NCI-H226 (cell line): ENCODE data around the gene ANKRD65.
"Not testable (repeated sequence)": the region's sequence is repeated elsewhere in the genome, so short reads cannot be mapped to it uniquely, and the experiment has no call there.

ENCODE experiments used
- DNase-seq: peaks from one replicate; pipeline ENCODE4 v3.0.0-alpha.2; 2015

Gene ANKRD65

DNA sequence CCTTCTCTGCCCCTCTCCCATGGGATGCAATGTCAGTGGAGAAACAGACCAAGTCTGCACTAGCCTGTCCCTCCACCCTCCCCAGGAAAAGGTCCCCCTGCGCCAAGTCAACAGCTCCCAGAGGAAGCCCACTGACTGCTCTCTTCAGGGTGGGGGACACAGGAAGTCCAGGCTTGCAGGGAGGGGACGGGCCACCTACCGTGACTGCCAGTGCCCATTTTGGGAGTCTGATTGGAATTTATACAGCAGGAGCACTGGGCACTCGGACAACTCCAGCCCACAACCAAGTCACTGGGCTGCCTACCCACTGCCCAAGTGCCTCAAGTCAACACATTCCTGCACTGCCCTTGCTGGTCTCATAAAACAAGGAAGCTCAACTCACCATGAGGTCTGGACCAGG, 28.1 kb downstream of the ANKRD65 start:
- DNase-seq, result no peak

DNA sequence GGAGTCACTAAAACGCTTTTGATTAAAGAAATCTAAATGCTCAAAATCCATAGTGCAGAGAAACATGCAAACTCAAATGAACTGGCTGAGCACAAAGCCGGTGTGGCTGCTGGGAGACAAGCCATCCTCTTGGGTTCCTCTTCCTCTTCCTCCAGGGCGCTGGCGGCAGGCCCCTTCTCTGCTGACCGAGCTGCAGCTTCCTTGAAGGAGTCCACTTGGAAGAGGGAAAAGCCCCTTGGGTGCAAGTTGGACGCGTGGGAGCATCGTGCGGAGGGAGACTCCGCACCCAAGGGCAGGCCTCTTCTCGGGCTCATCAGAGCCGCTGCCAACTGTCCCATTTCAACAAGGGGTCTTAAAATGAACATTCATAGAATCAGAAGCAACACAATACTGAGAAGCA, 29.9 kb downstream of the ANKRD65 start:
- no peak for DNase-seq

DNA sequence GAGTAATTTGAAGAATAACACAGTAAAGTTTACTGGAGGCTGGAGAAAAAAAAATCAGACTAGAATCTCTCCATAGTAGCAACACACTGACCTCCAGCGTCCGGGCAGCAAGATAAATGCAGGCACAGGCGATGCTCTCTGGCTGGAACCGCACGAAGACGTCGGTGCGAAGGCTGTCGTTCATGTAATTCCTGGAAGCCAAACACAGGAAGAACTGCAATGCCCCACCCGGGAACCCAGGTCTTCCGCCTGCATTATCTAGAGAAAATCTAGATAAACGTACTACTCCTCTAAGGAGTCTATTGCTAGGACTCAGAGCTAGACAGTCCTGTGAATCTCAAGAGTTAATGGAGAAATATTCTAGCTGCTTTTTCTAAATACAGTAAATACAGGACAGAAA, 30.4 kb downstream of the ANKRD65 start:
- DNase-seq, result no peak

DNA sequence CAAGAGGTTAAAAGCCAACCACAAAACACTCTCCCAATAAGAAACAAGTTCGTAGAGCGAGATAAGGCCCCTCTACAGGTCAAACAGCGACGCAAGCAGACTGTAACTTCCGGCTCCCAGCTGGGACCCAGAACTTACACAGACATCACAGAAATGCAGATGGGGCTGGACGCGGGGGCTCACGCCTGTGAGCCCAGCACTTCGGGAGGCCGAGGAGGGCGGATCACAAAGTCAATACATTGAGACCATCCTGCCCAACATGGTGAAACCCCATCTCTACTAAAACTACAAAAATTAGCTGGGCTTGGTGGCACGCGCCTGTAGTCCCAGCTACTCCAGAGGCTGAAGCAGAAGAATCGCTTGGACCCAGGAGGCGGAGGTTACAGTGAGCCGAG, 33.0 kb downstream of the ANKRD65 start:
- no peak for DNase-seq

DNA sequence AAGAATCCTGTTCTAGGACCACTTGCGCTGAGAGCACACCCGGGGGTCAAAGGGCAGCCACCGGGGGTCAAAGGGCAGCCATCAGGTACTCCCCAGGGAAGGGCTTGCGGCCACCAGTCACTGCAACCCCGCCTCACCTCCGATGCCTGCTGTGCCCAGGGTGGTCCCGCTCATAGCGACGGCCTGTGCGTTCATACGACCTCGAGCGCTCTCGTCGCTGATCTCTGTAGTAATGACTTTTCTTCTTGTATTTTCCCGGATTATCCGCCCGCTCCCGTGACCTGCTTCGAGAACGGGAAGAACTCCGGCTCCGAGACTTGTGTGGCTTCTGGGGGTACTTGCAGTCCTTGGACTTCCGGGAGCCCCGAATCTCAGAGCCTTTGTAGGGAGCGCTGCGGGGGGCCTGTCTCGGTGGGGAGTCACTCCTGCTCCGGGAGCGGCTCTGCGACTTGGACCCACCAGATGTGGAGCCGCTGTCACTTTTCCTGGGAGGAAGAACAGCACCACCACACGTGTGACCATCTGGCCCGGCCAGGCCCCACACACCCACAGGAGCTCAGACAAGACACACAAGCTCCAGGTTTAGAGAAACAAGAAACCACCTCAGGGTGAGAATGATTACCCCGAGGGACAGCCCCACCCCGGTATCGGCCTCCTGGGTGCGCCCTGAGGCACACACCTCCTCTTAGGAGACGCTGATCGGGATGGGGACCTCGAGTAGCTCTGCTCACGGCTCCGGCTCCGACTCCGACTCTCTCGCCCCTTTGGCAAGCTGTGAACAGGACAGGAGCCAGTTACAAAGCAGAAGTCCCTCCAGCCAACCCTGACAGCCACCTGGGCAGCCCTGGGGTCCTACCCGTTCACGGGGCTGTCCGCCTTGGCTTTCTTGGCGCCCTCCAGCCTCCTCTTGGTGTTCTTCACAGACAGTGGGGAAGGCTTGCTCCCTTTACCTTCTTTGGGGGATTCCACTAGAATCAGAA, 33.7 kb downstream of the ANKRD65 start:
- no peak for DNase-seq

DNA sequence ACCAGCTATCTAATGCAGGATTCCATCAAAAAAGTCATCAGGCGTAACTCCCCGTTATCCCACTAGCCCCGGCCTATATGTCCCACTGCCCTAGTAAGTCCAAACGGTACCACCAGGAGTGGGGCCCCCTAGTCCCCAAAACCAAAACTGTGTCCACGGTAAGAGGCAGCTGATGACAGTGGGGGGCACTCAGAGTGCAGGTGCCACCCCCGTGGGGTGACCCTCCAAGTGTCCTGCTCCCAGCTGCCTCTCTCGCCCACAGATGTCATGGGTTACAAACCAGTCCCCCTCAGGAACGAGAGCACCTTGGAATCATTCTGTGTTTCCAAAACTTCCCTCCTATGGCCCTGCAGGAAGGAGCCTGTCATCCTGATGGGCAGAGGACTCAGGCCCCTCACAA, 35.1 kb downstream of the ANKRD65 start:
- no peak for DNase-seq

DNA sequence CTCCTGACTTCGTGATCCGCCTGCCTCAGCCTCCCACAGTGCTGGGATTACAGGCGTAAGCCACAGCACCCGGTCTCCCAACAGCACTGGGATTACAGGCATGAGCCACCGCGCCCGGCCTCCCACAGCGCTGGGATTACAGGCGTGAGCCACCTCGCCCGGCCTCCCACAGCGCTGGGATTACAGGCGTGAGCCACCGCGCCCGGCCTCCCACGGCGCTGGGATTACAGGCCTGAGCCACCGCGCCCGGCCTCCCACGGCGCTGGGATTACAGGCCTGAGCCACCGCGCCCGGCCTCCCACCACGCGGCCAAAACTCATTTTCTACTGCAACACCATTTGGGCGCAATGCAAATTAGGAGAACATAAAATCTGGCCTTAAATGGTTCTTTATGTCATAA, 35.7 kb downstream of the ANKRD65 start:
- DNase-seq, result not testable (repeated sequence)

DNA sequence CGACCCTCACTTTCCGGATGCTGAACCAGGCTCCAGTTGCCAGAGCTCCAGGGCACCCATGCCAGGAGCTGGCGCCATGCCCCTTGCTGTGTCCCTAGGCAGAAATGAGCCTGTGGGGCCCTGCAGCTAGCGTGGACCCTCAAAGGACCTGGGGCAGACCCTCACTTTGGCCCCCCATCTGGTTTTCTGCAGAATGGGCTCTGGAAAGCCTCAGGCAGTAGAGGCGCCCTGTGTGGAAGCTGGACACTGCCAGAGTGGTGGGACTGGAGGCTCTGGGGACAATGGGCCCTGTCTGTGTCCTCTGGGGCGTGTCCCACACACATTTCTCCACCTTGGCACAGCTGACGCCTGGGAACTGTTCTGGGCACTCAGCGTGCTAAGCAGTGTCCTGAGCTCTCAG, 39.8 kb downstream of the ANKRD65 start:
- no peak for DNase-seq

DNA sequence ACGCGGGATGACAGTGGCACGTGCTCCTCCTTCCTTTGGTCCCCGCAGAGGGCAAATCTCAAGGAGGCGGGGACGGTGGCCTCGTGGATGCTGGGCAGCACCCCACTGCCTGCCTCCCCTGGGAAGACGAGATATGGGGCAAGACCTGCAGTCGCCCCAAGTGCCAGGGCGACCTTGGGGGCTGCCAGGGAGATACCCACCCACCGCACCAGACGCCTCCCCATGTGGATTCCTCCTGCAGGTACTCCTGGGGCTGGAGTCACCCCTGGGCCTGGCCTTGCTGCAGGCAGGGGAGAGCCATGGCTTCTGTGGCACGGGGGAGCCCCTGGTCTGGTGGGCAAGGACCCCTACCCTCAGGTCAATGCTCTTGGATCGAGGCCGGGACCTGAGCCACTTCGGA, 40.2 kb downstream of the ANKRD65 start:
- no peak for DNase-seq

DNA sequence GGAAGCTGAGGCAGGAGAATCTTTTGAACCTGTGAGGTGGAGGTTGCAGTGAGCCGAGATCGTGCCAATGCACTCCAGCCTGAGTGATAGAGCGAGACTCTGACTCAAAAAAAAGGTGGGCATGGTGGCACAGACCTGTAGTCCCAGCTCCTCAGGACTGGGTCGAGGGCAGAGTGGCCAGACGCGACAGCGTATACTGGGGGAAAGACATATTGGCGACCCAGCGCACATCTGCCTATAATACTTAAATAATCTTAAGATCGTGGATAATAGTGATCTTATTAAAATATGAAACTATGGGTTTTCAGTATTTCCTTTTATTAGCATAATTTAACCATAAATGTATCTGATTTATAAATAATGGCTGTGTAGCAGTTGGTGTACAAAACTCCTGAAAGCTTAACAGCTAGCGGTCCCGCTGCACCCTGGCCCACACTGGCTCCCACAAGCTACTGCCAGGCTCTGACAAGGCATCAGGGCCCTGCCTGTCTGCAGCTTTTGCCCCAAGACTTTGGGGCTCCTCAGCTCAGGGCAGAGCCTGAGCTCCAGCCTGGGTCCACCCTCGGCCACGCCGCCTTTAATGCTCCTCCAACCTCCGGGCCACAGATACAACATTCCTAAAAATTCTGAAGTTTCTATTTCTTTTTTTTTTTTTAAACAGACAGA, 43.4 kb downstream of the ANKRD65 start:
- no peak for DNase-seq

DNA sequence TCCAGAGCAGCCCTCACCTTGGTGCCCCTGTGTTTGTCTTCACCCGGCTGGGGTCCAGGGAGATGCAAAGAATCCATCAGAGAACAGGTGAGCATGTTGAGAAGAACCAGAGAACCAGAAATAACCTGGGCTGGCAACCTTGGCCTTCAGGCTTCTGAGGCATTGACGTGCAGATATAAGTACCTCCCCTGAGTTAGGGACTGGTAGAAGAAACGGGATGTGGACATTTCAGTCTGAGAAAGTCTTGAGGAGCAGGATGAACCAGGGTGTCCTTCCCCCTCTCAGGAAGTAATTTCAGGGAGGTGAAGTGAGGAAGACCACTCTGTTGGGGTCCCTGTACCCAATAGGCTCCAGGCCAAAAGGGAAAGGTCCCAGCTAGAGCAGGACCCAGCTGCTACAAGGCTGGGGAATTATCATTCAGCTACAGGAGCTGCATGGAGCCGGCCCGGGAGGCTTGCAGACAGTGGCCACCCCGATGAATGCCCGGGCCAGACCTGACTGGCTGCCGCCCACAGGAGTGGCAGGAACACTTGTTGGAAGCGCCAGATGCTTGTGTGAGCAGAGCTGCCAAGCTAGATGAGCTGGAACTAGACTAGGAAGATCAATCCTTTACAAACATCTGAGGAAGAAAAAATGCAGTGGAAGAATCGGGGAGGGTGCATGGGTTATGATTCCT, 44.4 kb downstream of the ANKRD65 start:
- no peak for DNase-seq

DNA sequence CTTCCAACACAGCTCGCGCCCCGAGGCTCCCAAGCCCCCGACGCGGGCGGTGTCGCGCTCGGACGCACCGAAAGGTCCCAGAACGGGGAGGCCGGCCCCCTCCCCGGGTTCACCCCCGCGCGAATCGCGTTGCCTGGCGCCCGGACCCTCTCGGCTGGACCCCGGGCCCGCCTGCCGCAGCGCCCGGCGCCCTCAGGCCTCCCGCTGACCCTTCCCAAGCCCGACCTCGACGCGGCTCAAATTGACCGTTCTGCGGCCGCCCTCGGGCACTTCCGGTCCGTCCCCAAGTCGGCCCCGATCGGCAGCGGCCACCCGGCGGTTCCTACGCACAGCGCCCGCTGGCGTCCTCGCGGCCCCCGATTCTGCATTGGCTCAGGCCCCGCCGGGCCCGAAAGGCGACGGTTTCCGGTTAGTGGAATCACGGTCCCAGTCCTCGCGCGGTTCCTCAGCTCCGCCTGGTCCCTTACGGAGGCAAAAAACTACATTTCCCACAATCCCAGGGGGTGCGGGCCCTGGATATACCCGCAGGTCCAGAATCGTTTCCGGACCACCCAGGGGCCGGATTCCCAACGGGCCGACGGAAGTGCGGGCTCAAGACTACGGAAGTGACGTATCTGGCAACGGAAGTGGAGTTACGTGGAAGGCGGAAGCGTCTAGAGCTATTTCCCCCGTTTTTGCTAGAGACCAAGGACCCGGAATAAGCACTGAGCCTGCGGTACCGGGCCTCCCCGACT, 46.0 kb downstream of the ANKRD65 start, which contains the start of gene AURKAIP1:
Gene AURKAIP1, minus strand, starts transcription at position 279 of the 734 bp plus-strand sequence. CDS start 451 bp downstream, outside the sequence.
- DNase-seq, result peak; percentile 100

DNA sequence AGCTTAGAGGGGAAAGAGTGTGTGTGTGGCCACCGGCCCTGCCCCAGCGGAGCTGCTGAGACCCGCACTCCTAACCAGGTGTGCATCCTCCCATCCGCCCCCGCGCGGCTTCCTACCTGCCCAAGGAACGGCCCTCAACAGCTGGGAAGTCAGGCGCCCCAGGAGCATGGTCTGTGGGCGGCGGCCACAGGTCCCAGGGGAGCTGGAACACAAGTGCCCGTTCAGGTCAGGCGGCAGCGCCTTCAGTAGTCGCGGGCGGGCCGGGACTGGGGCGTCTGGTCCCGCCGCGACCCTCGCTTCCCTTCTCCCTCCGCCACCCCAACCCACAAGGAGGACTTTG, 46.5 kb downstream of the ANKRD65 start:
- no peak for DNase-seq

DNA sequence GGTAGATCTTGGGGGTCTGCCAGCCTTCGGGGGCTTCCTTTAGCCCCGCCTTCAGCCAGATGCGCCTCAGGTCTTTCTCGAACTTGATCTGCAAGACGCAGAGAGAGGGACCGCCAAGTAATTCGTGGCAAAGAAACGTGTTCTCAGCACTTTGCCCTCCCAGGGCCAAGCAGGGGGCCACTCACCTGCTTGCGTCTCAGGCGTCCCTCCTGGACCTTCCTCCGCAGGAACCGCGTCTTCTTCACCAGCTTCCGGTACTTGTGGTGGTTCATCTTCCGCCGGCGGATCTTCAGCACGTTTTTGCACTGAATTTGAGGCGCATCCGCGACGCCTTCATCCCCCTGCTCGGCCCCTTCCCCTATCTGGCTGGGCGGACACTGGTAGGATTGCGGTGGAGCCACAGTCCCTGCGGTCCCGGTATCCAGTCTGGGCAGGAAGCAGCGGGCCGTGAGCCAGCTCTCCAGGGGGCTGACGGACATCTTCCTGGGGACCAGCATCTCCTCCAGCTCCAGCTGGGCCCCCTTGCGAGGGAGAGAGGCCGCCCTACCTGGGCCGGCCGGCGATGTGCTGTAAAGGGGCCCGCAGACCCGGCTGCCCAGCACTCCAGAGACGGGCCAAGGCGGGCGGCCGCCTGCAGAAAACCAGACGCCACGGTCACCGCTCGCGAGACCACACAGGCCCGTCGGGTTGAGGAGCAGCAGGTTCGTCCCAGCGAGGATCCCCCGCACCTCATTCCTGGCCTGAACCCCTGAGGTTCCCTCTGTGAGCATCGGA, 47.1 kb downstream of the ANKRD65 start:
- no peak for DNase-seq

DNA sequence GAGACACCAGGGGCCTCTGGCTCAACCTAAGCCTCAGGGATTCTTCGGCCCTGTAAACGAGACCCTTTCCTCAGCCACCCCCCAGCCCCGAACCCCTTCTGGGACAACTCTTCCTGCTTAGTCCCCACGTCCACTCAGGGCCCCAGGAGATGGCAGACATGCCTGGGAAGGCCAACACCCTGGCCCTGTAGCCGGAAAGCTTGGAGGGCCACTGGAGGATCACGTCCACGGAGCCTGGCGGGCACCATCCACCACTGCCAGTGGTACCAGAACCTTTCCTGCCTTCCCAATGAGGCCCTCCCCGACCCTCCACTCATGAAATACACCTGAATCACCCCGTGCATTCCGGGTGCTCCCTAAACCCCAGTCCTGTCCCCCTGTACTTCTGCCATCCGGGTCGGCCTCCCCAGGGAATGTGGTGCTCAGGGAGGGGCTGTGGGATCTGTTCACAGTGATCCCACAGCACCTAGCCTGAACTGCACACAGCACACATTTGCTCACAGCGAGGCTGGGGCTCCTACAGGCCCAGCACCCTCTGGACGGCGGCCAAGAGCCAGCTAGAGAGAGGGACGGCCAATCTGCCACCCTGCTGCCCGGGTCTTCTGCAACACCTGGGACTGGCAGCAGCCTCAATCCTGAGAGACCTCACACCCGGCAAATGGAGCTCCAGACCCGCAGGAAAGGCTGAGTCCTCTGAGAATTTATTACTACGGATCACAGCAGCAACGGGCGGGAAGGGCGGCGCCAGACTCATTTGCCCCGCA, 47.8 kb downstream of the ANKRD65 start:
- DNase-seq, result no peak

DNA sequence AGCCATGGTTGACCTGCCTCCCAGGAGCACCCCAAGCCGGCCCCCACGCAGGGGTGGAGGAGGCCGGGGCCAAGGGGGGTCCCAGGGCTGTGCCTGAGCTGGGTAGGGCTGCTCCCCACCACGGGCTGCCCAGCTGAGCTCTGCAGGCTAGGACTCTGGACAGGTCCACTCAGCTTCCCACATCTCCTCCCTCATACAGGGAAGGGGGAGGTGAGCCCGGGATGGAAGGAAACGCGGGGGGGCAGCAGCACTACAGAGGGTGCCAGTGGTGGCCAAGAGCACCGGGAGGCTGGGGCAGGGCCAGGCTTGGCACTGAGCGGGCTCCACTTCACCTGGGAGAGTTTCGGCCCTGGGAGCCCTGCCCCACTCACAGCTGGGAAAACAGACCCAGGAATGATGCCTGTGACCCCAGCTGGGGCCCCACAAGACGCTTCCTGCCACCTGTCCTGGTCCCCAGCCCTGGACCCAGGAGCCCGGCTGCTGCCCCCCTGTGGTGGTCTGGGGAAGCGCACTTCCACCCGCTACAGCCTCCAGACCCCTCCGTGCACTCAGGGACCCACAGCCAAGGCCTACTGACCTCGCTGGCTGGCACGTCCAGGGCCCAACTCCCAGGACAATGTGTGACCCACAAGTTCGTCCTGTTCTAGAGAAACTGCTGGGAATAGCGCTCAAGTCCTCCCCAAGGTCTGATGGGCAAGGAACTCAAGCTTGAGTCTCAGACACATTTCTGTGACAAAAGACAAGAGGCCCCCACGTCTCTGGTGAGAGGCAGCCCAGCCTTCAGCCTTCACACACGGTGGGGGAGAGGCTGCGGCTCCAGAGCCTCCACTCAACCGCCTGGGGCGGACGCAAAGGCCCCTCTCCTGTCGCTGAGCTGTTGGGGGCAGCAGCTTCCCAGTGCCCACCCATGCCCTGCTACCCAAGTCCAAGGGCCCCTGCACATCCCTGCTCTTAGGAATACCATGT, 49.0 kb downstream of the ANKRD65 start:
- DNase-seq, result peak; percentile 20

DNA sequence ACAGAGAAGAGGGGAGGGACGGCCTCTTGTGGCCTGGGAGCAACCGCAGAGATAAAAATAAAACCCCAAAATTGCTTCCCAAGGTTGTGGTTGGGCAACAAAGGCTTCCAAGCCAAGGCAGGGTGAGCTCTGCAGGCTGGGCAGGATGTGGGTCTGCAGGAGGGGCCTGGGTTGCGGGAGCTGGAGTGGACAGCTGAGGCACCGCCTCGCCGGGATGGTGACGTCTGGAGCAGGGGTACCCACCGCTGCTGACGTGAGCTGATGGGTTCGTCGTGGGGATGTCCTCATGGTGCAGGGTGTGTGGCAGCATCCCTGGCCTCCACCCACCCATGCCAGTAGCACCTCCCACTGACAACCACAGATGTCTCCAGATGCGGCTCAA, 49.7 kb downstream of the ANKRD65 start:
- no peak for DNase-seq

DNA sequence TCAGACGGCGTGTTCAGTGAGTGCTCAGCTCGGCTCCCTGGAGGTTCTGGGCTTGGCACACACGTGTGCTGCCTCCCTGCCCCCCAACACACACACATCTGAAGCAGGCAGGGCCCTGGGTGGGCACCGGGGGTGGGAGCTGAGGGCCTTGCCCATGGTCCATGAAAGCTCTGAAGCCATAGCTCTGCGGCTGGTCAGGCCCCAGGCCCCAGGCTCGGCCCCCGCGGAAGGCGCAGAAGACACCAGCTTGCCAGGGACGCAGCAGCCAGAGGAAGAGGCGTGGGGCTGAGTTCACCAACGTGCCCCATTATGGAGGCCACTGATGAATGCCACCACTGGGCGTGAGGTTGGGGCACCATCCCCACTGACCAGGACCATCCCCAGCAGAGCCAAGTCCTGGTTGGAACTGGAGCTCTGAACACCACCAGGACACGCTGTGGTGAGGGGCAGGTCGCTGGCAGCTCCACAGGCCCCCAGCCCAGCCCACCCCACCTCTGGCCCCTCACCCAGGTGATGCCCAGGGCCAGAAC, 50.2 kb downstream of the ANKRD65 start:
- no peak for DNase-seq

DNA sequence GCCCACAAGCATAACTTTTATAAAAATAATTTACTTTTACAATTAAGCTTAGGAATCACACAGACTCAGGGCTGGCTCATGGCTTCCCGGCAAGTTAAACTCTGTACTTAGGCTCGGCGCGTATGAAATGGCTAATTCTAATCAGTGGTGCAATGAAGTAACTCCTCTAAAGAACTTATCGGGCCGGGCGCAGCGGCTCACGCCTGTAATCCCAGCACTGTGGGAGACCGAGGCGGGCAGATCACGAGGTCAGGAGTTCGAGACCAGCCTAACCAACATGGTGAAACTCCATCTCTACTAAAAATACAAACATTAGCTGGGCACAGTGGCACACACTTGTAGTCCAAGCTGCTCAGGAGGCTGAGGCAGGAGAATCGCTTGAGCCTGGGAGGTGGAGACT, 51.0 kb downstream of the ANKRD65 start:
- not testable (repeated sequence) for DNase-seq
